GM23338 (cell line): Measurements from ENCODE around the gene MSN. TPM values are rescaled to one million over a fixed set of nuclear protein-coding genes. Genes with fewer than 3 reads are reported as not detected.

Source experiments
- ATAC-seq: fragments of 200-7000 bp; cut with Tn5 transposase; 3 replicates; pipeline ENCODE4 v1.9.1; 2020
- DNase-seq: peaks from one replicate; pipeline ENCODE4 v3.0.0-alpha.2; 2015; ENCODE audit warnings: low spot score
- H2AFZ ChIP-seq: fragments of 200-600 bp; sonication (generic); 2 replicates; pipeline ENCODE4 v1.8.0; 2016; ENCODE audit warnings: antibody characterized with exemption, mild to moderate bottlenecking, moderate library complexity
- H3F3A ChIP-seq: fragments of 200-600 bp; sonication (generic); replicated peaks from 2 replicates; pipeline ENCODE4 v1.8.0; 2017; ENCODE audit warnings: antibody characterized with exemption, mixed run types, low read depth
- H3K27ac ChIP-seq: fragments of 200-600 bp; sonication (generic); 2 replicates; pipeline ENCODE4 v1.6.1; 2016; ENCODE audit warnings: low read depth
- H3K27me3 ChIP-seq: fragments of 200-600 bp; sonication (generic); 2 replicates; pipeline ENCODE4 v1.8.0; 2016; ENCODE audit warnings: mild to moderate bottlenecking, mixed run types, moderate library complexity; ENCODE audit not compliant: insufficient read depth
- H3K36me3 ChIP-seq: fragments of 200-600 bp; sonication (generic); 2 replicates; pipeline ENCODE4 v1.8.0; 2016; ENCODE audit warnings: mild to moderate bottlenecking; ENCODE audit not compliant: insufficient read depth
- H3K4me1 ChIP-seq: fragments of 200-600 bp; sonication (generic); 2 replicates; pipeline ENCODE4 v1.8.0; 2016; ENCODE audit warnings: mild to moderate bottlenecking, moderate library complexity; ENCODE audit not compliant: insufficient read depth
- H3K4me2 ChIP-seq: fragments of 200-600 bp; sonication (generic); 2 replicates; pipeline ENCODE4 v1.7.1; 2017; ENCODE audit warnings: mixed run types
- H3K4me3 ChIP-seq: fragments of 200-600 bp; sonication (generic); 2 replicates; pipeline ENCODE4 v1.6.1; 2016; ENCODE audit warnings: mixed run types
- H3K79me2 ChIP-seq: fragments of 200-600 bp; sonication (generic); replicated peaks from 2 replicates; pipeline ENCODE4 v1.8.0; 2017; ENCODE audit warnings: mild to moderate bottlenecking; ENCODE audit not compliant: insufficient read depth
- H3K9me2 ChIP-seq: fragments of 200-600 bp; sonication (generic); 2 replicates; pipeline ENCODE4 v1.8.0; 2017; ENCODE audit not compliant: insufficient read depth
- H4K20me1 ChIP-seq: fragments of 200-600 bp; sonication (generic); replicated peaks from 2 replicates; pipeline ENCODE4 v1.8.0; 2017; ENCODE audit warnings: mild to moderate bottlenecking; ENCODE audit not compliant: insufficient read depth
- H3K27ac Mint-ChIP-seq: 2 replicates; pipeline ENCODE4 v1.8.0; 2020; ENCODE audit warnings: inconsistent platforms, mild to moderate bottlenecking, moderate library complexity, mixed read lengths
- H3K27me3 Mint-ChIP-seq: 3 replicates; pipeline ENCODE4 v1.8.0; 2022; ENCODE audit warnings: low read depth, mild to moderate bottlenecking, moderate library complexity, mixed read lengths, inconsistent platforms; ENCODE audit not compliant: insufficient read depth, poor library complexity
- H3K36me3 Mint-ChIP-seq: 3 replicates; pipeline ENCODE4 v1.8.0; 2021; ENCODE audit warnings: low read depth, mild to moderate bottlenecking, inconsistent platforms, moderate library complexity, mixed read lengths
- H3K4me1 Mint-ChIP-seq: 3 replicates; pipeline ENCODE4 v1.8.0; 2020; ENCODE audit warnings: mild to moderate bottlenecking, inconsistent platforms, mixed read lengths
- H3K4me3 Mint-ChIP-seq: 3 replicates; pipeline ENCODE4 v1.8.0; 2021; ENCODE audit warnings: moderate library complexity, mild to moderate bottlenecking, inconsistent platforms, mixed read lengths
- H3K9me3 Mint-ChIP-seq: 3 replicates; pipeline ENCODE4 v1.8.0; 2020; ENCODE audit warnings: moderate library complexity, mild to moderate bottlenecking, inconsistent platforms, mixed read lengths
- CREB1 ChIP-seq: fragments of 250-450 bp; sonication (Bioruptor Pico); IDR thresholded peaks from 2 replicates; pipeline ENCODE4 v1.5.0; 2020; ENCODE audit warnings: low read depth, mild to moderate bottlenecking, moderate library complexity
- CTCF ChIP-seq, 2 experiments: fragments of 200-600 bp in 1 of 2; sonication (generic) in 1 of 2; conservative IDR thresholded peaks; 2 replicates each; pipeline versions ENCODE4 v1.5.1 to v1.6.1; 2016 to 2017; ENCODE audit warnings: antibody characterized with exemption in 2 of 2, low read depth in 2 of 2, mild to moderate bottlenecking in 2 of 2, moderate library complexity in 1 of 2
- ETS1 ChIP-seq: IDR thresholded peaks from 2 replicates; pipeline ENCODE4 v1.6.1; 2016; ENCODE audit warnings: antibody characterized with exemption
- EZH2 ChIP-seq: fragments of 200-600 bp; sonication (generic); IDR thresholded peaks from one replicate; pipeline ENCODE4 v1.8.0; 2017; ENCODE audit warnings: antibody characterized with exemption, mild to moderate bottlenecking, low read depth; ENCODE audit not compliant: unreplicated experiment
- EZH2phosphoT487 ChIP-seq: fragments of 200-600 bp; sonication (generic); IDR thresholded peaks from one replicate; pipeline ENCODE4 v1.8.1; 2018; ENCODE audit warnings: antibody characterized with exemption; ENCODE audit not compliant: unreplicated experiment
- JUNB ChIP-seq: IDR thresholded peaks from one replicate; pipeline ENCODE4 v1.6.1; 2016; ENCODE audit warnings: antibody characterized with exemption; ENCODE audit not compliant: unreplicated experiment
- NANOG ChIP-seq: IDR thresholded peaks from 2 replicates; pipeline ENCODE4 v1.6.1; 2016; ENCODE audit warnings: antibody characterized with exemption, borderline replicate concordance
- POLR2AphosphoS5 ChIP-seq: IDR thresholded peaks from 2 replicates; pipeline ENCODE4 v1.6.1; 2016; ENCODE audit warnings: antibody characterized with exemption, low read depth
- REST ChIP-seq: IDR thresholded peaks from one replicate; pipeline ENCODE4 v1.6.1; 2018; ENCODE audit warnings: antibody characterized with exemption; ENCODE audit not compliant: unreplicated experiment
- STAT1 ChIP-seq: IDR thresholded peaks from one replicate; pipeline ENCODE4 v1.6.1; 2016; ENCODE audit warnings: antibody characterized with exemption; ENCODE audit not compliant: unreplicated experiment
- ZNF114 ChIP-seq: fragments of 250-450 bp; sonication (Bioruptor Pico); IDR thresholded peaks from 2 replicates; pipeline ENCODE4 v1.5.0; 2020; ENCODE audit warnings: mild to moderate bottlenecking, moderate library complexity
- ZNF331 ChIP-seq: fragments of 250-450 bp; sonication (Bioruptor Pico); IDR thresholded peaks from 2 replicates; pipeline ENCODE4 v1.5.0; 2020; ENCODE audit warnings: low read depth, mild to moderate bottlenecking, moderate library complexity
- polyA plus RNA-seq: library from polyadenylated mRNA; unstranded; fragments of >200 nt; fragmentation: Nextera tagmentation; extraction: Ambion mirVana; gene quantifications from 2 replicates; pipeline ENCODE4 v1.2.1, GENCODE V29; 2016
- total RNA-seq: library from RNA; depleted of rRNA; stranded (reverse); fragments of >200 nt; shearing (Covaris generic); gene quantifications from 2 replicates; pipeline ENCODE4 v1.2.3, GENCODE V29; 2014

Gene MSN
- total and polyA plus RNA-seq, 2 experiments from 2014 or later, result 49.2 to 120 TPM

- TF ChIP-seq CTCF (conservative IDR thresholded peaks at IDR 0.05; ENCODE audit: low read depth in 2 of 2) (no peak), REST (no peak), JUNB (no peak), ZNF331 (CRISPR knock-in tag) (no peak)
- Histone ChIP-seq H3K27me3 (no peaks in the 10 kb centered on the region), H3K4me3 (no peak overlapping the region), H3K4me1 (peaks cover 25% of the 10 kb centered on the region), H3K36me3 (no peaks in the 10 kb centered on the region), H3K4me2 (no peak overlapping the region), H3K79me2 (peaks cover 45% of the 10 kb centered on the region), H3F3A (no peaks in the 10 kb centered on the region), H2AFZ (no peak overlapping the region), H3K9me2 (no peaks in the 10 kb centered on the region), H3K27ac (no peak overlapping the region), H4K20me1 (no peaks in the 10 kb centered on the region)
- ATAC-seq (no peak), DNase-seq (no peak)
- peaks cover 3% of the 10 kb centered on the region; the same call in 1 of the 3 replicates for H3K36me3 Mint-ChIP-seq
- H3K27me3 Mint-ChIP-seq, result peaks cover 1% of the 10 kb centered on the region
- peak overlapping the region; percentile 83; the same call in 1 of the 2 replicates for H3K27ac Mint-ChIP-seq
- H3K4me3 Mint-ChIP-seq, result no peak overlapping the region
- peaks cover 33% of the 10 kb centered on the region for H3K4me1 Mint-ChIP-seq
- H3K9me3 Mint-ChIP-seq, result no peaks in the 10 kb centered on the region
Observed at GRCh38 chrX:65696613-65697012, 29.2 kb downstream of the MSN start.

GRCh38 chrX:65697211-65697641 lies 29.8 kb downstream of the MSN start:
- DNase-seq (no peak), ATAC-seq (no peak)
- no peaks in the 10 kb centered on the region for H3K27me3 ChIP-seq
- Mint-ChIP-seq H3K27me3 (peaks cover 1% of the 10 kb centered on the region), H3K36me3 (peaks cover 3% of the 10 kb centered on the region; the same call in 1 of the 3 replicates), H3K4me1 (peaks cover 33% of the 10 kb centered on the region), H3K9me3 (no peaks in the 10 kb centered on the region), H3K4me3 (no peak overlapping the region), H3K27ac (no peak overlapping the region)
- H3K27ac ChIP-seq, result no peak overlapping the region
- H2AFZ ChIP-seq, result no peak overlapping the region
- H3K4me3 ChIP-seq, result no peak overlapping the region
- H3F3A ChIP-seq, result no peaks in the 10 kb centered on the region
- no peaks in the 10 kb centered on the region for H3K9me2 ChIP-seq
- peaks cover 46% of the 10 kb centered on the region for H3K79me2 ChIP-seq
- H3K4me2 ChIP-seq, result peak overlapping the region; percentile 51; the same call in 1 of the 2 replicates
- H3K4me1 ChIP-seq, result peaks cover 25% of the 10 kb centered on the region
- no peaks in the 10 kb centered on the region for H3K36me3 ChIP-seq
- no peaks in the 10 kb centered on the region for H4K20me1 ChIP-seq
- TF ChIP-seq EZH2phosphoT487 (no peak), POLR2AphosphoS5 (no peak), ZNF331 (CRISPR knock-in tag) (no peak), CTCF (conservative IDR thresholded peaks at IDR 0.05; ENCODE audit: low read depth in 2 of 2) (no peak), ETS1 (no peak), EZH2 (no peak), ZNF114 (no peak), REST (no peak), JUNB (no peak), STAT1 (no peak), CREB1 (CRISPR knock-in tag) (no peak), NANOG (no peak)
